CD4-positive, alpha-beta T cell treated with Interleukin-15 for 1 hour (primary cell): ENCODE results near the gene NMUR1.

Source experiments
- DNase-seq: peaks from one replicate; pipeline ENCODE4 v3.0.0-alpha.2; 2020

NMUR1 gene

DNA sequence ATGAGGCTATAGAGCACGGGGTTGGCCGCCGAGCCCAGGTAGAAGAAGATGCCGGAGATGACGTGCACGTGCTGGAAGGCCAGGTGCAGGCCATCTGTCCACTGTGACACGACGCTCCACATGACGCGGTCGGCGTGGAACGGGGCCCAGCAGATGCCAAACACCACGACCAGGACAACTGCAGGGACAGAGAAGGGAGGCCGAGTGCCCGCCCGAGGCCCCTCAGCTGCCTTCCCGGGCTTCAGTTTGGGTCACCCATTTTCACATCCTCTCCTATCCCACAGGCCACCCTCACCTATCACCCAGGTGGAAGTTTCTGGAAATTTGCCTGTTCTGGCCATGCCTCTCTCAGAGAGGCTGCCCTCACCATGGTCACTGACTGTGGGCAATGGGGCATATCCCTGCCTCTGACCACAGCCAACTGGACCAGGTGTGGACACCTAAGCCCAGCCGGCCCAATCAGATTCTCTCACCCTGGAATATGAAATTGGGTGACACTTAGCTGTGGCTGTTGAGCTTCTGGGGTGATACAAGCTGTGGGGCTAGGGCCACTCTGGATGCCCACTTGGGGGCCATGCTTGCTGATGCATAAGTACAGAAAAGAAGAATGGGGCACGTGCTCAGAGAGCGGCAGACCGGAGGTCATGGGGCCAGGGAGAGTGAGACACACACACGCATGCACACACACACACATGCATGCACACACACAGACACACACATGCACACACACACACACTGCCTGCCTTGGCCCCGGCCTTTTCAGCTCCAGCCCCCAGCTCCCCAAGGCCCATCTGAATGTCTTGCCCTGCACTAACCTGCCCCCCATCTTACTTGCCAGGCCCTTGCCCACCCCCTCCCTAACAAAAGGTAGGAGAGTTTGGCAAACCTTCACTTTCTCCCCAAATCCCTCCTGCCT, 4.7 kb downstream of the NMUR1 start:
- DNase-seq = no peak

DNA sequence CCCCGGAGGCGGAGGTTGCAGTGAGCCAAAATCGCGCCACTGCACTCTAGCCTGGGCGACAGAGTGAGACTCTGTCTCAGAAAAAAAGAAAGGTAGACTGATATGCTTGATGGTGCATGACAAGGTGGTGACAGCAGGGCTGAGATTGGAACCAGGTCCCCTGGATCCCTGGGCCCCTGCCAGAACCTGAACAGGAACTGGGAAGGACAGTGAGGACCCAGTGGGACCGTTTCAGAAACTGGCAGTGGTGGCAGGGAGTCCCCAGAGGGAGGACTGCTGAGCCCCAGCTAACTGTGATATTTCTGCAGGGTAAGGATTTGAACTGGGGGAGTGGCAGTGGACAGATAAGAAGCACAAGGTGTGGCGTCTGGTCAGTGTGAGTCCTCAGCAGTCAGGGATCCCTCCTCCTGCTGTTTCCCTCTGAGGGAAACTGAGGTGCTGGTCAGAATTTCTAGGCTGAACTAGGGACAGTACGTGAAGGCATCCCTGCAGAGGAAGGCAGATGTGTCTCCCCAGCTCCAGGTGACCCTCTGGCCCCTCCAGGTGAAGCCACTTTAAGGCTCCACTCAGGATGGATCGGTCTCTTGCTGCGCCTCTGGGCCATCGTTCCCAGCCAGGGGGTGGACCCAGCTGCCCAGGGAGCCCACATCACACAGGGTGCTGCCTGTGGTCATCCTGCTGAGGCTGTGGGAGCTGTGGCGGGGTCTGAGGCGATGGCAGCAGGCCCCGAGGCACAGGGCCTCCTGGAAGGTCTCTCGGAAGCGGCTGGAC, 5.6 kb downstream of the NMUR1 start:
- no peak for DNase-seq

DNA sequence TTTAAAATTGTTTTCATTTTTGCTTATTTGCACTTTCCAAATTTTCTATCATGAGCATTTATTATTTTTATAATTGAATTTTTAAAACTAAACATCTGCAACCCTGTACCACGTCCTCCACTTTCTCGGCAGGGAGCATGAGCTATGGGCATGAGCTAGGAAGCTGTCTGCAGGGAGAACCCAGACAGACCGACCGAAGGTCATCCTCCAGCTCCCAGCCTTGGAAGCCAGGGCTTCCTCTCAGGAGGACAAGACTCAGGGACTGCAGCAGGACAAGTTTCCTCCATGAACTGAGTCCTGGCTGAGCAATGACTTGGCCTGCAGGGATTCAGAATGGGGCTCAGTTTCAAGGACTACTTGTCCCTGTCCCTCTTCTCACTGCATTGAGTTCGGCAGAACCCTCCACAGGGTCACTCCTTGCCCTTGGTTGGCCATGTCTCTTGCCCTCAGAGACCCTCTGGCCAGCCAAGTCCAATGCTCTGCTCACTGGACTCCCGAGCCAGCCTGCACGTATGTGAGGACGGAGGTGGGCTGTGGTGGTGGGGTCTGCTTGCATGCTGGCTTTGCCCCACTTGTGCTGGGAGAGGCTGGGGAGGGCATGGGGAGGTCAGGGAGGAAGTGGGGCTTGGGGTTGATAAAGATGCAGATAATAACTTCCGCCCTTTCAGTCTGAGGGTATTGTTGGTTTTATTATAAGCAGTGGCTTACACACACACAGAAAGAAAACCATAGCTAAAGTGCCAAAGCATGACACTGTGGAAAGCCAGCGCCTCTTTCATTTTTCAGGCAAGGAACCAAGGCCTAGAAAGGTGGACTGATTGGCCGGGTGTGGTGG, 6.6 kb downstream of the NMUR1 start:
- DNase-seq = no peak

DNA sequence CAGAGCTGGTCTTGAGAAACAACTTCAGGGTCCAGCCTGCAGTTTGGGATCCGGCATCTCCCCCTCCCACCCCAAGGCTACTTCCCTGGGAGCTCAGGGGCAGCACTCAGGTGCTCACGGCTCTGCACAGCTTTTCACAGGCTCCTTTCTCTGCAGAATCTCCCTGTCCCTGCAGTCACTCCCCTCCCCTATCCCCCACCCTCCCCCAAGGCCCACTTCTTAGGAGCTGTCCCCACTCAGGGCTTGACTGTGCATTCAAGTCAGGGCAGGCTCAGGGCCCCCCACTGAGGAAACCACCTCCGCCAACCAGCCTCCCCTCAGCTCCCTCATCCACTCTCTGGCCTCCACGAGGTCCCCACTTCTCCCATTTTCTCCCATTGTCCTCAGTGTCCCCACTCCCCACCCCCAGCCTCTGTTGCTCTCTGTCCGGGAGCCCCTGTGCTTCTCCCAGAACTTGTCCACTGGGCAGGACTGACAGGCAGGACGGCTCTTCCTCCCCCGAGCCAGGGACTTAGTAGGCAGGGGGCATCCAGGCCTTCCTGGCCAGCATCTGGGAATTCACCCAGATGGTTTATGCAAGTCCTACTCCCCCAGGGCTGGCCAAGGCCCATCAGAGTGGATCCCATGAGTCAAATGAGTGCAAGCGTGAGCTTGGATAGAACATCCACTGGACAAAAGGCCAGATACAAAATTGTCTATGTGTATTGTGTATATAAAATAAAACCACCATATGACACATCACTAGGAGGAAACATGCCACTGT, 7.6 kb downstream of the NMUR1 start:
- DNase-seq = no peak

DNA sequence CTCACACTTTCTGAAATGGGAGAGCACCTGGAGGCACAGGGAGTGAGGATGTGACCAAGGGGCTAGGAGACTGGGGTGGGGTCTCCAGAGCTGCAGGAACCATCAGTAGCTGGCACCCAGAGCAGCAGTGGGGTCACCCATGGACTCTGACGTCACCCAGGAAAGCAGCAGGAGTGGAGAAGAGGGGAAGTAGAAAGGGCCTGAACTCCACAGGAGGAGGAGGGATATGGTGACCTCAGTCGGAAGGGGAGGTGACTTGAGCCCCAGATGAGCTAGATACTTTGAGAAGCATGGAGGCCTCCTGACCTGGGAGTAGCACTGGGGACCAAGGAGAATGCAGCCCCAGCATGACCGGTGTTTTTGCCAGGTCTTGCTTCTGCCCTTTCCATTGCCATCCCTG, 8.8 kb downstream of the NMUR1 start:
- no peak for DNase-seq

DNA sequence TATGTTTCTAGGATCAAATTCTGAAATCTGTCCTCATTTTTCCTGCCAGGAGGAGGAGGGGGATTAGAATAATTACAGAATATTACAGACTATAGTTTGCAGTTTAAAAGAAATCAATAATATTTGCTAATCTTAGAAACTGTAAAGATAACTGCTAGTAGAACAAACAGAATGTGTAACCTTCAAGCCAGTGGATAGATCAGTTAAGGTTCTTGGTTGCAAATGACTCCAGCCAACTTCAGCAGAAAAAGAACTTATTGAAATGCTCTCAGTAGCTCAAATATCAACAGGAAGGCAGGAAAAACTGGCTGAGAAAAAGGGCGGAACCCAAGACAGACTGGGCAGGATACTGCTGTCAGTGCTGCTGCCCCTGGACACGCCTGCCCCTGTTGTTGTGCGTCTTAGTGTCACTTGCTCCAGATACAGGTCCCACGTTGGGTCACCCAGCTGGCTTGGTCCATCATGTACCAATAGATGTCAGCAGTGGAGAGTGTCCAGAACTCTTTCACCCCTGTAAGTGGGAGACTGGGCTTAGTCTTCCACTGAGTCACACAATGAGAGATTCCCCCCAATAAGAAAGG, 10.2 kb downstream of the NMUR1 start:
- DNase-seq = no peak

DNA sequence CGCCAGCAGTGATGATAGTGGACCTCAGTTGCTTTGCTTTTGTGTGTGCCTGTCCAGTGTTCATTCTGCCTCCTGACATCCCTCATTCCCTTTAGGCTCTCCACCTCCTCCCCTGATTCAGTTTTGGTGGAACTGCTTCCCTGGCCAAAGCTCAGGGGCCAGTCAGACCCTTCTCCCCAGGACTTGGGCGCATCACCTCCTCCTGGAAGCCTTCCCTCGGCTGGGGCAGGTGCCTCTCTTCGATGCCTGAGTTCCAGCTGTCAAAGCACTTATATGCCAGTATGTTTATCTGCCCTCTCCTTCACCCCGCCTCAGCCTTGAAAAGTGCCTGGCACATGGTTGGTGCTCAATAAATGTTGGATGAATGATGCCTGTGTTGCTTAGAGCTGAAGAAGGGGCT, 11.5 kb downstream of the NMUR1 start:
- no peak for DNase-seq

DNA sequence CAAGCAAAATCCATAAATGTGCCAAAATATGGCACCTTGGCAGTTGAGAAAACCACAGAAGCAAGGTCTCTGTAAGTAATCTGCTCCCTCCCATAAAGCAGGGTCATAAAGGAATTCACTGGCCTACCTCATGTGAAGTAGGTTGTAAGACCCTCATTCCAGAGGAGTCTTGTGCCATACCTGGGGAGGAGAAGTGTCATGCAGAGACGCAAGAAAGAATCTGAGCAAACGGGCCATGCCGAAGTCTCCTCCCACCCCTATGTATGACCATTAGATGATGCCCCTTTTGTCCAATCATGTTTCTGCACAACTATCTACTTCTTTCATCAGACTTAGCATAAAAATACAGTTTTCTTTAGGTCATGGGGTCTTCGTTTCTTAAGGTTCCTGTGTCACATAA, 14.6 kb downstream of the NMUR1 start:
- DNase-seq = no peak

DNA sequence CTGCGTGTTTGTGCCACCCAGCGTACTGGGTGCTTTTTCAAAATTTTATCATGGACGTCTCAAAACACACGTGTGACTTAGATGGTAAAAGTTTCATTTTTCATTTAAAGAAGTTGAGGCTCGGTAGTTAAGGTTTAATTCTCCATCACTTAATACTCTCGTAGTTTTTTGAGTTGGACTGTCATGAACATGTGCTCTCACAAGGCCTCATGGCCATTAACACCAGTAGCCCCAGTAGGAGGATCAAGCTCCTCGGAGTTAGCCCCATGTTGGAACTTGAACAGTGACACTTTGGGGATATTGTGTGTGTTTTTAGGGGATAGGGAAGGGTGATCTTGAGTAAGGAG, 15.3 kb downstream of the NMUR1 start:
- DNase-seq = no peak

DNA sequence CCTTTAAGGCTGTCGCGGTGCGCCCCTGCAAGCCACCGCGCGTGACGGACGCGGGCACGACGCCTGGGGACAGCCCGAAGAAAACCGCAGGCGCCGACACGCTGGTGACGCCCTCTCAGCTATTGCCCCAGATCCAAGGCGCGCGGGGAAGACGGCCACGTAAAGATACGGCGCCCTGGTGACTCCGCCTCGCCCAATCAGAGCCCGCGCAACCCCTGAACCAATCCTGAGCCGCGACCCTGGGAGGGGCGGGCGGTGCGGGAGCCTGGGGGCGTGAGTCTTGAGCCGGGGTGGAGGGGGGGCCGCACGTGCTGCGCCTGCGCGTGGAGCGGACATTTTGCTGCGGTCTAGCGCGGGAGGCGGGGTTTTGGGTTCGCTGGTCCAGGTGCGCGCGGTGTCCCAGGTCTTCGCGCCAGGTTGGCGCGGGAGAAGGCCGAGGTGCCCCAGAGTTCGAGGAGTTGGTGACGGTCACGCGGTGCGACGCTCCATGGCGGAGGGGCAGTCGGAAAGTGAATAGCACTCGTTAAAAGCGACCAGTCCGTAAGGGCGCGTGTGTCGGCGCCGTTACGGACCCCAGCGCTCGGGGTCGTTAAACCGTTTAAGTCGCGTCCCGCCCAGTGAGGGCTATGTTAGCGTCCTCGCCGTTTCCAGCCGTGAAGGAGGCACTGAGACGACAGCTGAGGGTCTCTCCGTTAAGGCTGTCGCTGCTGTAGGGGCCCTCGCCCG, 15.9 kb downstream of the NMUR1 start:
- DNase-seq = peak; percentile 99

DNA sequence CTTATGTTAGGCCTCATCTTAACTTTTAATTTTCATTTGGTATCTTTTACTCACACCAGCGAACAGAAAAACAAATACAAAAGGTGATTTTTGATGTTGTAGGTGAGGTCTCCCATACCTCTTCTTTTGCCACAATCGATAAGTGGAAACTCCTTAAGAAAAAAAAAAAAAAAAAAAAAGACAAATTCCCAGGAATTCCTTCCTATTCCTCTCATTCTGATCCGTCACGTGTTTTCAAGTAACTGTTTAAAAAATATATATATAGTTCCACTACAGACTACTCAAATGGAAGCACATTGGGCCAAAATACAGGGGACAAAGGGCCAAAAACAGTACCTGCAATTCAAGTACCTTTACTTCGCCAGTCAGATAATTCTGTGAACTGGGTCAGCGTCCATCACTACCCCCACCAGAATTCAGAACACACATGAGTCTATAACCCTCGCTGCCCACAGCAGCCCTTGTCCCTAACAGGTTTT, 16.5 kb downstream of the NMUR1 start:
- DNase-seq = no peak

DNA sequence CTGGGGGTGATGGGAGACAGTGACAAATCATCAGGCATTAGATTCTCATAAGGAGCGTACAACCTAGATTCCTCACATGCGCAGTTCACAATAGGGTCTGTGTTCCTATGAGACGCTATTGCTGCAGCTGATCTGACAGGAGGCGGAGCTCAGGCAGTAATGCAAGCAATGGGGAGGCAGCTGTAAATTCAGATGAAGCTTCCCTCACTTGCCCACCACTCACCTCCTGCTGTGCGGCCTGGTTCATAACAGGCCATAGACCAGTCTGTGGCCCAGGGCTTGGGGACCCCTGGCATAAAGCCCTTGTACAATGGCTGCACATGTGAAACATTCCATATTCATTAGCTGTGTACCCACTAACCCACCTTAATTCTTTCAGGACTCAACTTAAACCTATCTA, 18.0 kb downstream of the NMUR1 start:
- DNase-seq = no peak

DNA sequence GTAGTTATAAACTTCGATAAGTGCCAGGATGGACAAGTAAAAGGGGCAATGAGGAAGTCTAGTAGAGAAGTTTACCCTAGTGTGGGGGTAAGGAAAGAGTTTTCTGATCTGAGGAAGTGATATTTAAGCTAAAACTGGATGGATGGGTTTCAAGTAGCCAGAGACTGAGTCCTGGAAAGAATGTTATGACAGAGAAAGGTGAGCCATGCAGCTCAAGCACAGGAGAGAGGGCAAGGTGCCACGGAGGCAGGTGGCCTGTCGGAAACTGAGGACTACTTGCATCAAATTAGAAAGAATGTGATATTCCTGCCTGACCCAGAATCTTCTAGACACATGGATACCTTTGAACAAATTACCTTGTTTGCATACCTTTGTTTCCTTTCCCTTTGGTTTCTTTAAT, 26.5 kb downstream of the NMUR1 start:
- DNase-seq = no peak

DNA sequence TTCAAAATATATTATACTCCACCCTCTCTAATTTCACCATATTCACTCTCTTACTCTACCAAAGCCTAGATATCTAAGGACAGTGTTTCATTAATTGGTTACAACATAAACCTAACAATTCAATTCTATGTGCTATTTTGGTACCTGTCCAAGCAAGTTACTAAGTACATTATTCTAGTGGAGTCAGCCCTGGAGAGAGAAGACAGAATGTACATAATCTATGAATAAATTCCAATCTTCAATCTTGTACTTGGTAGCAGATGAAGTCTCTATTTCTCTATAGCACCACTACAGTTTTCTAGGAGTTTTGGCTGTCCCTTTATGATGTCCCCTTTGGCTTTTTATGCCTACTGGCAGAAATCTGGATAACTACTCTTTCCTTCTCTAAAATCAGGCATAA, 27.6 kb downstream of the NMUR1 start:
- no peak for DNase-seq

DNA sequence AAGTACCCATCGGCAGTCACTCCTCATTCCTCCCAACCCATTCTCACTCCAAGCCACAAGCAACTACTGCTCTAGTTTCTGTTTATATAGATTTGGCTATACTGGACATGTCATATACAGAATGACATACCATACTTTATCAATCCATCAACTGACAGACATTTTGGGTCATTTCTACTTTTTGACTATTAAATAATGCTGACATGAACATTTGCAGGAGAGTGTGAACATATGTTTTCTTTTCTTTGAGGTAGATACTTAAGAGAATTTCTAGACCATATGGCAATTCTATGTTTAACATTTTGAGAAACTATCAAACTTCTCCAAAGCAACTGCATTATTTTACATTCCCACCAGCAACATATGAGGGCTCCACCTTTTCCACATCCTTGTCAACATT, 32.6 kb downstream of the NMUR1 start:
- no peak for DNase-seq

DNA sequence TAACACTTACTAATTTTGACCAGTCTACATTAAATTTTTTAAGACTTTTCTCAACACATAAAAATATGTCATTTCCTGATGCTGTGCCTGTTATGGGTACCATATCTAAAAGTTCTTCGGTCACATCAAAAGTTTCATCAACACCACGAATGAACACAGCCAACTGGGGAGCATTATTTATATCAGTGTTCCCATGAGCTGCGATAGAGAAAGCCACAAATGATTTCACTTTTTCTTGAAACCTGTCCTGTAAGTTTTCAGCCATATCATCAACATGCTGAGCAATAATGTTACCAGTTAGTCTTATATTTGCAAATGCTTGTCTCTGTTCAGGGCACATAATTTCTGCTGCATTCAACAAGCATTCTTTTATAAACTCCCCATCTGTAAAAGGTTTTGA, 35.6 kb downstream of the NMUR1 start:
- no peak for DNase-seq

DNA sequence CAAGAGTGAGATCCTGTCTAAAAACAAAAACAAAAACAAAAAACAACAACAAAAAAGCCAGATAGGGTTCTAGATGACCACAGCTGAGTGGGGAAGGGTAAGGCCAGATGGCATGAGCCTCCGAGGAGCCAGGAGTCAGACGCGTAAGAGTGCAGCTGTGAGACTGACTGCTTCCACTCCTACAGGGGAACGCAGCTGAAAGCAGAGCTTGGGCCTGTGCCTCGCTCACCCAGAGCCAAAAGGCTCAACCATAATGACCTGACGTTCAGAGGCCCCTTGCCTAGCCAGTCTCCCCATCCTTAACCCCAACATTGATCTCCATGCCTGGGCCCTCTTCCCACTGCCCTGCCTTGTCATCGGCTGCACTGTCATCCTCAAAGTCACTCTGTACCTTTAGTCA, 39.4 kb downstream of the NMUR1 start:
- DNase-seq = no peak

DNA sequence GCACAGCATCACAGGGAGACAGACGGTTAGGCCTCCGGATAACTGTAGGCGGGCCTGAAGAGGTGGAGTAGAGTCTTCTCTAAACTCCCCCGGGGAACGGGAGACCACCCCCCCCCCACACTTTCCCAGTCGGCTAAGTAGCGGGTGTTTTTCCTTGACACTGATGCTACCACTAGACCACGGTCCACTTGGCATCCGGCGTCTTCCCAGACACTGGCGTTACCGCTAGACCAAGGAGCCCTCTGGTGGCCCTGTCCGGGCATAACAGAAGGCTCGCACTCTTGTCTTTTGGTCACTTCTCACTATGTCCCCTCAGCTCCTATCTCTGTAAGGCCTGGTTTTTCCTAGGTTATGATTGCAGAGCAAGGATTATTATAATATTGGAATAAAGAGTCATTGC, 40.3 kb downstream of the NMUR1 start:
- DNase-seq = no peak

DNA sequence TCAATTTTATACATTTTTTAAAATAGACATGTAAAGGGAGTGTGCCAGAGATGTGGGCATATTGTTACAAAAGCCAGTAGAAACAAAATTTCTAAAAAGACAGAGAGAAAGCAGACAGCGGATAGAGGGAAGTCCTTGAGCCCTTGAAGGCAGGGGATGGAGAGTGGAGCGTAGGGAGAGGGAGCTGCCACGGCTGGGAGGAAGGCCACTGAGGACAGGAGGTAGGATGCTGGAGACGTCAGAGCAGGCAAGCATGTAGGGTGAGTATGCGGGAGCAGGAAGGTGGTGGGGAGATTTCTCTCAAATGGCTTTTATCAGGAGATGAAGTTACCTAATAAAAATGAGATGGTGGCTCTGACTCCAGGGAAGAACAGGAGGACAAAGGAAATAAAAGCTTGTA, 41.9 kb downstream of the NMUR1 start:
- DNase-seq = no peak

DNA sequence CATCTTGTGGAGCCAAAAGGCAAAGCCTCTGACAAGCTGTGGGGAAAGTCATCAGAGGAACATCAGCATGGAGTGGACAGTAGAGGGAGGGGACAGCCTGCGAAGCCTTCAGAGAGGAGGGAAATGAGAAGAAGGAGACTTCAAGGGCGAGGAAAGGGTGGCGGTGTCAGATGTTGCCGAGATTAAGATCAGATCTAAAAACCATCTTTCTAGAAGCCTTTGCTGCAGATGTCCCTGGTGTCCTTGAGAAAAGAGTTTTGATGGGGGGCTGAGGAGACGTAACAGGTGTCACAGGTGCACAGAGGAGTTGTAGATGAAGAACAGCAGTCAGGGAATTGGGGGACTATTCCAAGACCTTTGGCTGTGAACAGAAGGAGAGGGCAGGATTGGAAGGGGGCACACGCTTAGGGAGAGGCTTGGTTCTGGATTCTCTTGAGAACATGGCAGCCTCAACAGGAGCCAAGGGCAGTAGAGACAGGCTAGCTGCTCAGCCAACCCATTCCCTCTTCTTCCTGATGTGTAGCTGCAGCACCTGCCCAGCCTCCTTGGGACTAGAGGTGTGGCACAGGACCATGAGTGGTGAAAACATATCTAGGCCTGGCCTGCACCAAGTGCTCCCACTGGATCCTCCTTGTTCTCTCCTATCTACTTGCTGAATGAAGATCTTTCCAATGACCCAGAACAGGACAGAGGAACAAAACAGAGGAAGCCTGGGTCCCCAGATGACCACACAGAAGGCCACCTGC, 43.2 kb downstream of the NMUR1 start:
- DNase-seq = no peak
